Thymus (tissue), 11 donors: ENCODE measurements around the gene TM7SF2. TPM values are rescaled to one million over a fixed set of nuclear protein-coding genes. Genes with fewer than 3 reads are reported as not detected.
"Not testable (repeated sequence)": the region's sequence is repeated elsewhere in the genome, so short reads cannot be mapped to it uniquely, and the experiment has no call there.

Source experiments
- DNase-seq, 9 donors: peaks; one replicate each; pipeline ENCODE4 v3.0.0-alpha.2; 2013; ENCODE audit warnings: low spot score in 9 of 9, low read depth in 6 of 9, missing footprints in 1 of 9
- H3K27ac ChIP-seq, 2 donors: one replicate each; pipeline ENCODE4 v1.5.1; 2013; ENCODE audit warnings: control low read depth in 1 of 2, low read depth in 1 of 2, low read length in 1 of 2, mild to moderate bottlenecking in 1 of 2, moderate library complexity in 1 of 2
- H3K27me3 ChIP-seq, 2 donors: one replicate each; pipeline ENCODE4 v1.5.1; 2013; ENCODE audit warnings: low read length in 1 of 2; ENCODE audit not compliant: control insufficient read depth in 2 of 2, insufficient read depth in 1 of 2
- H3K36me3 ChIP-seq, 2 donors: one replicate each; pipeline ENCODE4 v1.5.1; 2013; ENCODE audit warnings: low read length in 1 of 2, mild to moderate bottlenecking in 1 of 2, moderate library complexity in 1 of 2; ENCODE audit not compliant: control insufficient read depth in 2 of 2, insufficient read depth in 2 of 2
- H3K4me1 ChIP-seq, 2 donors: one replicate each; pipeline ENCODE4 v1.5.1; 2013; ENCODE audit warnings: low read length in 2 of 2; ENCODE audit not compliant: control insufficient read depth in 2 of 2, insufficient read depth in 2 of 2
- H3K4me3 ChIP-seq, 2 donors: one replicate each; pipeline ENCODE4 v1.5.1; 2013; ENCODE audit warnings: low read length in 2 of 2, control low read depth in 1 of 2, mild to moderate bottlenecking in 1 of 2
- H3K9me3 ChIP-seq, 2 donors: one replicate each; pipeline ENCODE4 v1.5.1; 2013; ENCODE audit warnings: low read length in 1 of 2, mild to moderate bottlenecking in 1 of 2; ENCODE audit not compliant: control insufficient read depth in 2 of 2, insufficient read depth in 1 of 2
- WGBS: extraction: QIAGEN DNeasy Blood & Tissue Kit; methylation state at CpG from one replicate; pipeline ENCODE4 v1.1.7; 2013; 5-methylcytosine and 5-hydroxymethylcytosine counted together
- polyA plus RNA-seq: library from polyadenylated mRNA; stranded (reverse); fragments of 200-250 nt; gene quantifications from one replicate; pipeline ENCODE4 v1.2.3, GENCODE V29; 2013
- total RNA-seq: library from RNA; stranded (reverse); fragments of 120-200 nt; gene quantifications from one replicate; pipeline ENCODE4 v1.2.4, GENCODE V29; 2013
- donor health status: healthy.

TM7SF2 gene
- total and polyA plus RNA-seq, 2 donors = 16.1 to 35.8 TPM

GRCh38 chr11:65135633-65136145 is 24.0 kb downstream of the TM7SF2 start:
- Histone ChIP-seq H3K36me3 (peaks cover 20 to 22% of the 10 kb centered on the region in 2 donors), H3K27me3 (no peaks in the 10 kb centered on the region), H3K27ac (peak overlapping the region; percentile 96 to 97), H3K9me3 (no peaks in the 10 kb centered on the region), H3K4me3 (peak overlapping the region; percentile 79 to 88), H3K4me1 (peaks cover 10 to 31% of the 10 kb centered on the region in 2 donors)
- 70% methylated on average over 11 of the region's 11 CpGs for WGBS
- DNase-seq = no peak

- DNase-seq = no peak
- Histone ChIP-seq H3K27me3 (no peaks in the 10 kb centered on the region), H3K4me3 (no peak overlapping the region), H3K27ac (no peak overlapping the region), H3K36me3 (peaks cover 11 to 13% of the 10 kb centered on the region in 2 donors), H3K9me3 (no peaks in the 10 kb centered on the region), H3K4me1 (peaks cover 10 to 31% of the 10 kb centered on the region in 2 donors)
- 97% methylated on average over 15 of the region's 15 CpGs for WGBS
These were observed 24.9 kb downstream of the TM7SF2 start for GRCh38 chr11:65136515-65137096.

DNA sequence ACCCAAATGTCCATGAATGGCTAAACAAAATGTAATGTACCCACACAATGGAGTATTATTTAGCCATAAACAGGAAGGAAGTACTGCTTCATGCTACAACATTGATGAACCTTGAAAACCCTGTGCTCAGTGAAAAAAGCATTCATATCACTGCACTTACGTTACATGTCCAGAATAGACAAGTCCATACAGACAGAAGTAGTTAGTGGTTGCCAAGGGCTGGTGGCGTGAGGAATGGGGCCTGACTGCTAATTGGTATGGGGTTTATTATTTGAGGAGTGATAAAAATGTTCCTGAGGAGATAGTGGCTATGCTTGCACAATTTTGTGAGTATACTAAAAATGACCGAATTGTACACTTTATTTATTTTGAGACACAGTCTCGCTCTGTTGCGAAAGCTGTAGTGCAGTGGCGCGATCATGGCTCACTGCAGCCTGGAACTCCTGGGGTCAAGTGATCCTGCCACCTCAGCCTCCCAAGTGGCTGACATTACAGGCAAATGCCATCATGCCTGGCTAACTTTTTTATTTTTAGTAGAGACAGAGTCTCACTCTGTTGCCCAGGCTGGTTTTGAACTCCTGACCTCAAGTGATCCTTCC is 30.3 kb downstream of the TM7SF2 start:
- no peak overlapping the region for H3K27ac ChIP-seq
- H3K27me3 ChIP-seq = peaks cover 0 to 3% of the 10 kb centered on the region in 2 donors
- peaks cover 0 to 3% of the 10 kb centered on the region in 2 donors for H3K9me3 ChIP-seq
- H3K4me1 ChIP-seq = no peaks in the 10 kb centered on the region
- no peaks in the 10 kb centered on the region for H3K36me3 ChIP-seq
- H3K4me3 ChIP-seq = no peak overlapping the region
- 95% methylated on average over 7 of the region's 7 CpGs for WGBS
- no peak for DNase-seq

DNA sequence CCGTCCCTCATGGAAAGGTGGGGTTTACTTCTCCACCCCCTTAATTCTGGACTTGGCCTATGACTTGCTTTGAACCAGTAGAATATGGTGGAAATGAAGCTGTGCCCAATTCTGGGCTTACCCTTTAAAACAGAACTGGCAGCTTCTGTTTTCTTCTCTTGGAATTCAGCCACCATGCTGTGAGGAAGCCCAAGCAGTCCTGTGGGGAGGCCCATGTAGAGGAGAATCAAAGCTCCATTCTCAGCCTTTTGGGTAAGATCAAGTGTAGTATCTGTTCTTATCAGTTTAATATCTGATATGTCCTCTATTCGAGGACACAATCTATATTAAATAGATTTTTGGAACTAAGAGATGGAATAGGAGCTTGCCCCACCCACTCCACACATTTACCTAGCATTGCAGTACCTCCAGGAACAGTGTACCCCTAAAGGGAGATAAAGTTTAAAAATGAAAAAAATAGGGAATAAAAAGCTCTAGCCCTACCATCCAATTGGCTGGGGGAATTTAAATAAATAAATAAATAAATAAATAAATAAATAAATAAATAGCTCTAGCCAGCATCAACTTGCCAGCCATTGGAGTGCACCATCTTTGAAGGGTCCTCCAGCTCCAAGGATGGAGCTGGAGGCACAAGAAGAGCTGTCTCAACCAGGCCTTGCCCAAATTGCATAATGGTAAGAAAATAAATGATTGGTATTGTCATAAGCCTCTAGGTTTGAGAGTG is 35.8 kb downstream of the TM7SF2 start:
- DNase-seq = no peak
- no peak overlapping the region for H3K27ac ChIP-seq
- H3K9me3 ChIP-seq = peaks cover 0 to 10% of the 10 kb centered on the region in 2 donors
- no peaks in the 10 kb centered on the region for H3K36me3 ChIP-seq
- peaks cover 0 to 4% of the 10 kb centered on the region in 2 donors for H3K4me1 ChIP-seq
- 95% methylated on average over 2 of the region's 2 CpGs for WGBS
- H3K27me3 ChIP-seq = peaks cover 0 to 3% of the 10 kb centered on the region in 2 donors
- H3K4me3 ChIP-seq = no peak overlapping the region

- WGBS = 96% methylated on average over 5 of the region's 5 CpGs
- Histone ChIP-seq H3K4me3 (no peak overlapping the region), H3K9me3 (peaks cover 0 to 10% of the 10 kb centered on the region in 2 donors), H3K36me3 (no peaks in the 10 kb centered on the region), H3K27me3 (peaks cover 0 to 2% of the 10 kb centered on the region in 2 donors), H3K27ac (no peak overlapping the region), H3K4me1 (peaks cover 0 to 4% of the 10 kb centered on the region in 2 donors)
- DNase-seq = no peak
These were observed 37.0 kb downstream of the TM7SF2 start for GRCh38 chr11:65148657-65149056.

GRCh38 chr11:65150131-65150508 is 38.4 kb downstream of the TM7SF2 start:
- H3K27me3 ChIP-seq, H3K9me3 ChIP-seq, H3K4me3 ChIP-seq, DNase-seq, H3K4me1 ChIP-seq, H3K36me3 ChIP-seq, H3K27ac ChIP-seq: not testable (repeated sequence)
- WGBS = 88% methylated on average over 10 of the region's 10 CpGs

- 31% methylated on average over 12 of the region's 12 CpGs for WGBS
- DNase-seq = peak in 1 of 9 donors; percentile 22
- H3K27me3 ChIP-seq = no peaks in the 10 kb centered on the region
- H3K9me3 ChIP-seq = peaks cover 0 to 10% of the 10 kb centered on the region in 2 donors
- H3K36me3 ChIP-seq = no peaks in the 10 kb centered on the region
- no peak overlapping the region for H3K4me3 ChIP-seq
- H3K4me1 ChIP-seq = peaks cover 0 to 4% of the 10 kb centered on the region in 2 donors
- H3K27ac ChIP-seq = peak overlapping the region in 1 of 2 donors; percentile 31
These were observed 39.0 kb downstream of the TM7SF2 start for GRCh38 chr11:65150509-65151299.

DNA sequence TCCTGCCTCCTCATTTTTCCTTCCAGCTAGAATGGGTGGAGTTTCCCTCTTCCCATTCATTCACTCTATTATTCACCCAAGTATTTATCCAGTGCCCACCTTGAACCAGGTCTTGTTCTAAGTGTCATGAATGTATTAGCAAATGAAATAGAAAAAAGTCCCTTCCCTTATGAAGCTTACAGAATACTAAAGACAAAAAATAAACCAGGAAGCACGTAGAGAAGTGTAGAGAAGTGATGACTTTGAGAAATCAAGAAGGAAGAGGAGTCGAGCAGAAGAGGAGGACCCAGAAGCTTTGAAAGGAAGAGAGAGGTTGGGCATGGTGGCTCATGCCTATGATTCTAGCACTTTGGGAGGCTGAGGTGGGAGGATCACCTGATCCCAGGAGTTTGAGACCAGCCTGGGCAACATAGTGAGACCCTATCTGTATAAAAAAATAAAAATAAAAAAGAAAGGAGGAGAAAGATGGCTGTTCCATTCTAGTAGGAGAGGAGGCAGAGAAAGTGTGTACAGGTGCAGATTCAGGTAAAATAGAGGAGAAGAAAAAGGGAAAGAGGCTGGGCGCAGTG is 39.7 kb downstream of the TM7SF2 start:
- peaks cover 0 to 10% of the 10 kb centered on the region in 2 donors for H3K9me3 ChIP-seq
- no peak for DNase-seq
- no peak overlapping the region for H3K27ac ChIP-seq
- no peak overlapping the region for H3K4me3 ChIP-seq
- no peaks in the 10 kb centered on the region for H3K27me3 ChIP-seq
- H3K4me1 ChIP-seq = peaks cover 0 to 4% of the 10 kb centered on the region in 2 donors
- H3K36me3 ChIP-seq = no peaks in the 10 kb centered on the region
- 59% methylated on average over 3 of the region's 3 CpGs for WGBS
